GM19452 (cell line): ENCODE measurements around the gene GULP1.
"Not testable (repeated sequence)": the region's sequence is repeated elsewhere in the genome, so short reads cannot be mapped to it uniquely, and the experiment has no call there.

Experiments used
- ATAC-seq: cut with Tn5 transposase; IDR thresholded peaks from one replicate; pipeline ENCODE4 v1.9.1; 2021; ENCODE audit not compliant: unreplicated experiment

The GULP1 gene

DNA sequence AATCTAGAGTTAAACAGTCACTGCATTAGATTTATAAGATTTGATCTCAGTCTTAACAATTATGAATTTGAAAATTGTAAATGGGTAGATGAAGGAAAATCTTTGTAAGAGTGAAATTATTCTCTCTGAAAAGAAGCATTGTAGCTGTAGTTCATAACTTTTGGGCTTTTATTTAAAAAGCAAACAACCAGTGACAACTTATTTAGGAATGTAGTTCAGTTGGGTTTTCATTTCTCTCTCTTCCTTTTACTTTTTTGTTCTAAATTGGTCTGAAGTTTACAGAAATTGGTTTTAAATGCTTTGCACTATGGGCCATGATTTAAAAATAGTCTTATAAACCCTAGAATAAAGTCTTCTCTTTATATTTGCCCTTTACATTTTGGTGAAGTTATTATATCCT, 296.6 kb downstream of the GULP1 start:
- no peak for ATAC-seq

DNA sequence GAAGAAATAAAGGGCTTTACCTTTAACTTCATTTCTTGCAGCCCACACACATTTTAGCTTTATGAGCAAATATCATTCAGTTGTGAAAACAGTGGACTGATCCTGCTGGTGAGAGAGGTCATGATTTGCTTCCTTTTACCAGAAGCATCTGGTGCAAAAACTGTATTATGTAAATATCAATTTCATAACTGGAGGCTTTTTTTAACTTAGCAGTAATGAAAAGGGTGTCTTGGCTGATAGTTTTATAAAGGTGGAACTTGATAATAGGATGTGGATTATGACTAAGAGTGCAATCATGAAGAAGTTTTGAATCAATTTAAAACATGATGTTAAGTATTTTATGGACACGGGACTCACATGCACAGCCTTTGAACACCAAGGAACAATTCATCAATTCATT, 304.4 kb downstream of the GULP1 start:
- ATAC-seq = no peak

DNA sequence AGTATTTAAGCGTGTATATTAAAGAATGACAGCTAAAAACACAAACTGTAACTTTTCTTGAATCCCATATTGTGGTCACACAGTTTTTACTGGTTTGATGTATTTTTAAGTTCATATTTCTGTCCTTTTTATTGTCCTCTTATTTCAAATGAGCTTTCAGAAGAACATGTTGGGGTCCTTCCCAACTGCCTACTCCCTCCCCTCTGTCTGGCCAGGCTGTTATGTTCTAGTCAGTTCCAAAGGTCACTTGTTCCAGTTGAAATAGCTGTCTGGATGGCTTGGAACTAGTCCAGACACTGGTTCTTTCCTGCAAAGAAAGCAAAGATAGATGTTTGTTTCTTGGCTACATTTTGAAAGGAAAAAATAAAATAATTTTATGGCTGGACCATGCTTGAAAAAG, 306.9 kb downstream of the GULP1 start:
- no peak for ATAC-seq

DNA sequence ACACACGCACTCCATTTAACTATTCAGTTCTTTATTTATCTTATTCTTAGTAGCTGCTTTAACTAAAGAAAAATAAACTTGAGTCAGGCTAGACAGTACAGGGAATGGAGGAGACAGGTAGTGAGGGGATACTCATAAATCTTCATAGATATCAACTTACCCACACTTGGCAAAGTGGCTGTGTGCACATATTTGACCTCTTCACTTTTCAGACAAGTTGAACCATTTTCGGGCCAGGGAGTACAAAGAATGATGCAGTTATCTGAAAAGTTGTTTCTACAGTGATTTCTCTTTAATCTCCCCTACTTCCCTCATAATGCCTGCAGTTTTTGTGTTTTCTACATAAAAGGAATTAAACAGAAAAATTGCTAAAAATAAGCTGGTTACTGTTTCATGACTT, 307.5 kb downstream of the GULP1 start:
- no peak for ATAC-seq

DNA sequence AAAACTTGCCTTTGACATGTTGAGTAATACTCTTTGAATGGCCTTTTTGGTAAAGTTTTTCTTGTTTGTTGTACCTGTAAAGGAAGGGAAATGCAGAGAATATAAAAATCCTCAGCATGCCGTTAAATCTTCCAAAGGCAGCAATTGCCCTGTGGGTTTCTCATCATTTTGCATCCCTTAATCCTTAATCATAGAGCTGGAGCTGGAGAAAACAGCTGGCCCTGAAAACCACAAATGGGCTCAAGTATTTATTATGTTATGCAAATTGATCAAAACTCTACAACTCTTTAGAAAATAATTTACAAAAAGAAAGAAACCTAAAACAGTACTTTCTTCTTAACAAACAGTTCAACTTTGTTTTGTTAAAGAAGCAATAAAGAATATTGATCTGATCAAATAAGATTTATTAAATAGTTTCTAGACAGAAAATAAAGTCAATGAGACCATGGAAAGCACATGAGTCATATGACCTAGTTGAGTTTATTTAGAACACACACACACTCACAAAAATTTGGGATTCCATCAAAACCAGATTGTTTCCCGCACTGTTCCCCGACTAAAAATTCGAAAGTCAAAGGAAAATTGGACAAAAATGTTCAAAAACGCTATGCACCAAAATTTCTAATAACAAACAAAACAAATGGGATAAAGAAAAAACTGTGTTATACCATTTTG, 309.0 kb downstream of the GULP1 start:
- ATAC-seq = no peak

DNA sequence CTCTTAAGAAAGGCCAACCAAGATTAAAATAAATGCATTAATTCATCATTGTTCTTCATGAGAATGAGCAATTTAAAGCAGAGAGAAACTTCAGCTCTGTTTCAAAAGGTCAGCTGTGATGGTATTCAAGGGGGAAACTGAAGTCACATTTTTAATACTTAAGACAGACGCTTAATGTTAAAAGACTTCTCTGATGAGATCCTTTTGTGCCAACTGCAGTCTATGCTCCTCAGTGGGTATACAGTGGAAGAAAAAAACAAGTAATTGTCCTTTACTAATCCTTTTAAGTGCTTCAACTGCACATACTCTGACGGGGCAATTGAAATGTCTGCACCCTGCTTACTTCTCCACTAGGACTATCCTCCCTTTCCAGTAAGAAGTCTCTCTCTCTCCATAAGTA, 309.7 kb downstream of the GULP1 start:
- no peak for ATAC-seq

DNA sequence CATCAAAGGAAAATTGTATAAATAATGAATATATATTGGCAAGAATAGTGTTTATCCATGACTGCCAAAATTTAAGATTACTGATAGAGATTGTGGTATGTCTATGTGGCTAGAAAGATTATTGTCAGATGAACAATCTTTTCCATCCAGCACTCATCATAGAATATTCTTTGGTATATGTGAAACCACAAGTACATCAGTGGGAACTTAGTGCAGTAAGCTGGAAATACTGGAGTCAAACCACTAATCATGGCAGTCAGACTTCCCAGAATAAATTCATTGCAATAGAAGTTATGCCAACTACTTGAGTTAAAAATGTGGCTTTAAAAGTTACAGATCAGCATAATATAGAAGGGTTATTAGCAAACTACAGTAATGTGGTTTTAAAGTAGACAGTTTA, 310.3 kb downstream of the GULP1 start:
- ATAC-seq = no peak

DNA sequence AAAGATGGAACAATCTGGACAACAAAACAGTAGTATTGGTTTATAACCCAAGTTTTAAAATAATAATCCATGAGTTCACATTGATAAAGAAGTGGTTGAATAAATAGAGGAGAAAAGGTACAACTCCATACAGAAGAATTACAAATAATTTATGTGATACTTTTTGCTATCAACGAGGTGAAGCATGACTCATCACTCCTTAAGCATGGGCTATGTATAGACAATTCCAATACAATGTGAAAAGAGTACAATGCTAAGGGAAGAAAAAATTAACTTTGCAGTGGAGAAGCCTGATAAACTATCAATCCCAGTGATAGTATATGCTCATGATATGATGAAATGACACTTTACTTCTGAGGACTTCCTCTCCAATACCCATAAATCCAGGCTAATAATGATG, 312.9 kb downstream of the GULP1 start:
- no peak for ATAC-seq

DNA sequence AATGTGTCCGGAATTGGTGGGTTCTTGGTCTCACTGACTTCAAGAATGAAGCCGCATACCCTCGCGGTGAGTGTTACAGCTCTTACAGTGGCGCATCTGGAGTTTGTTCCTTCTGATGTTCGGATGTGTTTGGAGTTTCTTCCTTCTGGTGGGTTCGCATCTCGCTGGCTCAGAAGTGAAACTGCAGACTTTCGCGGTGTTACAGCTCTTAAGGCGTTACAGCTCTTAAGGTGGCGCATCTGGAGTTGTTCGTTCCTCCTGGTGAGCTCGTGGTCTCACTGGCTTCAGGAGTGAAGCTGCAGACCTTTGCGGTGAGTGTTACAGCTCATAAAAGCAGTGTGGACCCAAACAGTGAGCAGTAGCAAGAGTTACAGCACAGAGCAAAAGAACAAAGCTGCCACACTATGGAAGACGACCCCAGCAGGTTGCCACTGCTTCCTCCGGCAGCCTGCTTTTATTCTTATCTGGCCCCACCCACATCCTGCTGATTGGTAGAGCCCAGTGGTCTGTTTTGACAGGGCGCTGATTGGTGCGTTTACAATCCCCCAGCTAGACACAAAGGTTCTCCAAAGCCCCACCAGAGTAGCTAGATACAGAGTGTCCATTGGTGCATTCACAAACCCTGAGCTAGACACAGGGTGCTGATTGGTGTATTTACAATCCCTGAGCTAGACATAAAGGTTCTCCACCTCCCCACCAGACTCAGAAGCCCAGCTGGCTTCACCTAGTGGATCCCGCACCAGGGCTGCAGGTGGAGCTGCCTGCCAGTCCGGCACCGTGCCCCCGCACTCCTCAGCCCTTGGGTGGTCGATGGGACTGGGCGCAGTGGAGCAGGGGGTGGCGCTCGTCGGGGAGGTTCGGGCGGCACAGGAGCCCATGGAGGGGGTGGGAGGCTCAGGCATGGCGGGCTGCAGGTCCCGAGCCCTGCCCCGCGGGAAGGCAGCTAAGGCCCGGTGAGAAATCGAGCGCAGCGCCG, 314.2 kb downstream of the GULP1 start:
- ATAC-seq = not testable (repeated sequence)

DNA sequence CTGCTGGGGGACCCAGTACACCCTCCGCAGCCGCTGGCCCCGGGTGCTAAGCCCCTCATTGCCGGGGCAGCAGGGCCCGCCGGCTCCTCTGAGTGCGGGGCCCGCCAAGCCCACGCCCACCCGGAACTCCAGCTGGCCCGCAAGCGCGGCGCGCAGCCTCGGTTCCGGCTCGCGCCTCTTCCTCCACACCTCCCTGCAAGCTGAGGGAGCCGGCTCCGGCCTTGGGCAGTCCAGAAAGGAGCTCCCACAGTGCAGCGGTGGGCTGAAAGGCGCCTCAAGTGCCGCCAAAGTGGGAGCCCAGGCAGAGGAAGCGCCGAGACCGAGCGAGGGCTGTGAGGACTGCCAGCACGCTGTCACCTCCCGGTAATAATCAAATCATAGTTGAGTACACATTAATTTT, 314.9 kb downstream of the GULP1 start:
- ATAC-seq = not testable (repeated sequence)

DNA sequence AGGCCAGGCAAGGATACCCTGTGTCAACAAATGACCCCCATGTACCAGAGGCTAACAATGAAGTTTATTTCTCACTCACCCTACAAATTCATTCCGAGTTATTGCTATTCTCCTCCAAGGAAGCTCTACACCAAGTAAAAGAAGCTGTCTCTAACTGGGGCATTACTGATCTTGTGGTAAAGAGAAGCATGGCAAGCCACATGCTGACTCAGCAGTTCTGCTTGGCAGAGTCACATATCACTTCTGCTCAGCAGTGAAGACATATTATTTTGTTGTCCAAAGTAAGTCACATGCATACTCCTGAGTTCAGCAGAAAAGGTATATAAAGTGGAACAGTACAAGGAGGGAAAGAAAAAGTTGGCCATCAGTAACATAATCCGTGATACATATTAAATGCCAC, 315.8 kb downstream of the GULP1 start:
- ATAC-seq = no peak

DNA sequence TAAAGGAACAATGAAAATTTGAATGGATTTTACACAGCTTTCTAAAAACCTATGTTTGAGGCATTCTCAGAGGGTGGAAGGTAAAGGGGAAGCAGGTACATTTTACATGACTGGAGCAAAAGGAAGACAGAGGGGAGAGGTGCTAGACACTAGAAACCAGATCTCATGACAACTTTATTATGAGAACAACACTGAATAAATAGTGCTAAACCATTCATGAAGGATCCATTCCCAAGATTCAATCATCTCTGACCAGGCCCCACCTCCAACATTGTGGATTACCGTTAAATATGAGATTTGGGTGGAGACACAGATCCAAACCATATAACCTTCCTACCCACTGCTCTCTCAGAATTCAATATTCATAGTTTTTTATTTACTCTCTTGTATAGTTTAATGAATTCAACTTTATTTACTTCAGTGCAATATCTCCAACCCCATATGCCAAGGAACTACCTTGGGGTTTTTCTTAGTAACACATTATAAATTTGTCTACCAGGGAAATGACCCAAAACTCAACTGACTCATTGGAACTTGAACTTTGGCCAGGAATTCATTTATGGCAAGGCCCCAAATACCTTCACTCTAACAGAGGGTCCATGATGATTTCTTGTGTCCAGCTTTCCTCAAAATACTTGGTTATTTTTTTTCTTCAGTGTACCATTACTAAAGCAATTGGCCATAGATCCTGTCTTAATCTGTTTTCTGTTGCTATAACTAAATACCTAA, 317.8 kb downstream of the GULP1 start:
- ATAC-seq = no peak

DNA sequence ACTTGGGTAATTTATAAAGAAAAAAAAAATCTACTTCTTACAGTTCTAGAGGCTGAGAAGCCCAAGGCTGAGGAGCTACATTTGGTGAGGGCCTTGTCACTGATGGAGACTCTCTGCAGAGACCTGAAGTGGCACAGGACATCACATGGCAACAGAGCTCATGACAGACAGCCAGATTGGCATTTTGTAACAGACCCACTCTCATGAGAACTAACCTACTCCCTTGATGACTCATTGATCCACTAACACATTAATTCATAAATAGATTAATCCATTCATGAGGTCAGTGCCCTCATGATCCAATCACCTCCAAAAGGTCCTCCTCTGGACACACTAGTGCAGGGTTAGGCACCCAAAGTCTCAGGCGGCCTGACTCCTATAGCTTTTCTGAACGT, 318.4 kb downstream of the GULP1 start:
- ATAC-seq = no peak

DNA sequence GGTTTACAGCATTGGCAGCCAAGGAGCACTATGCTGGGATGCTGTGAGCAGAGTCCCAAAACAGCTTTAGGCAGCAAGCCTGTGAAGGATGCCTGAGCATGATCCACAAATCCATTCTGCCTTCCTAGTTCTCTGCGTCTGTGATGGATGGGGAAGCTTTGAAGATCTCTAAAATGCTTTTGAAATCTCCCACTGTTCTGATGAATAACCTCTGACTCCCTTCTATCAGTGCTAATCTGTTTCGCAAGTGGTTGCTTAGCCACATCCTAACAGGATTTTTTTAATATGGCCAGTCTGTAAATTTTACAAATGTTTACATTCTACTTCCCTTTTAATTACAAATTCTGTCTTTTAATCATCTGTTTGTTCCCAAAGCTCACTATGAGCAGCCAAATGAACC, 319.2 kb downstream of the GULP1 start:
- no peak for ATAC-seq

DNA sequence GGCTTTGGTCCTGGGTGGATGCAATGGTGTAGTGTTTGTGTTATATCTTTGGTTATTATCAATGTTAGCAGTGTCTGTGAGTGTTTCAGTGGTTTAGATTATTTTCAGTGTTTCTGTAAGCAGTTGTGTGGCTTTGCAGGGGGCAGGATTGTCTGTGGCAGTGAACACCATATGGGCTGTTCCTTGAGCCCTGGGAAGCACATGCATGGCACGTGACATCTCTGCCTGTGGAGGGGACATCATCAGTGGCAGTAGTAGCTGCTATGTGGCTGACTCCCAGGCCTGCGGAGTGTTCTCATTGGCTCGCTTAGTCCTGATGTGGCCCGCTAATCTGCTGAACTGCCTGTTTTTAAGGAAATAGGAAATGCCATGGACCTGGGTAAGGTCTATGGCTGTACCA, 327.5 kb downstream of the GULP1 start:
- no peak for ATAC-seq

DNA sequence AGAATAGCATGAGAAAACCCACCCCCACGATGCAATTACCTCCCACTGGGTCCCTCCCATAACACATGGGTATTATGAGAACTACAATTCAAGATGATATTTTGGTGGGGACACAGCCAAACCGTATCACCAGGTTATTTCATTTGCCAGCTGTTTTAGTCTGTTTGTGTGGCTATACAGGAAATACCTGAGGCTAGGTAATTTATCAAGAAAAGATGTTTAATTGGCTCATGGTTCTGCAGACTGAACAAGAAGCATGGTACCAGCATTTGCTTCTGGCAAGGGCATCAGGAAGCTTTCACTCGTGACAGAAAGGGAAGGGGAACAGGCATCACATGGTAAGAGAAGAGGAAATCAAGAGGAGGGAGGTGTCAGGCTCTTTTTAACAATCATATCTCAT, 329.2 kb downstream of the GULP1 start:
- ATAC-seq = no peak

DNA sequence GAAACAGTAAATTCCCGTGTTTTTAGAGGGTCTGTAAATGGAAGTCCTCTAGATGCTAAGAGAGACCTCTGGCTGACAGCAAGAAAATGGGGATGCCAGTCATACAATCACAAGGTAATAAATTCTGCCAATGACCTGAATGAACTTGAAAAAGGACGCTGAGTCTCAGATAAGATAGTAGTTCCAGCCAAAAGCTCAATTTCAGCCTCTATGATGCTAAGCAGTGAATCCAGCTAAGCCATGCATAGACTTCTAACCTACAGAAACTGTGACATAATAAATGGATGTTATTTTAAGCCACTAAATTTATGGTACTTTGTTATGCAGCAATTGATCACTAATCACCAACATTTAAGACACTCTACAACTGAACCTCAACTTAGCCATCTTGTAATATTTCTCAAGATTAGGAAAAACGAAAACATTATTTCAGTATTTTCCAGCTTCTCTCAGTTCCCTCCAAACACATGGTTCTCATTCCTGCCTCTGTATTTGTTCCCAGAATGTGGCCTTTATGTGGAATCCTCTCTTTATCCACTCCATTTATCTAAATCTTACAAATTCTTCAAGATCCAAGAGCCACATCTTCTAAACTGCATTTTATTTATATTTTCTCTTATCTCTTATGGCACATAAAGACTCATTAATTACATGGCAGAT, 331.1 kb downstream of the GULP1 start:
- no peak for ATAC-seq

DNA sequence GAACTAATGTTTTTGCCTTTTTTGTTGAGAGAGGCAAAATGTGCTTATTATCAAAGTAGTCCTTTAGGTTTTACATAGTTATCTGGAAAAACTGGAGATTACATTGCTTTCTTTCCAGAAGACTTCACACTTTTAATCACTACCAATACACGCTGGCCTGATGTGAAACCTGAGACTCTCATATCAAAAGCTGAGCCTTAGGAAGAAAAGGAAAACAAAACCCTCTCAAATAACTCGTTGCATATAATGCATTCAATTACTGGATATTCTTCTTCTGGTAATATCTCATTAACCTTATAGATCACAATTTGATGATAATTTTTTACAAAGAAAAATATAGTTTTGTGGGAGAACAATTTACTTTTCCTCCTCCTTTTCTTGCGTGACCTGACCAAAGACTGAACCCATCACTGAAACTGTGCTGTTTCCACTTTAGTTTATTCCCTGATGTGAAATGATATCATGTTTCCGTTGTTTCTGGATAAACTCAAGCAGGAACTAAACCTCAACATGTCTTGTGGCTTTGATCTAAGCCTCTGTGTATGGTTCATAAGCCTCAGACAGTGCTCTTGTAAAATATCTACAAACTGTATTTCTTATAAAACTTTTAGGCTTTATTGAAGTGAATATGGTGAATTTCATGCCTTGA, 332.4 kb downstream of the GULP1 start:
- no peak for ATAC-seq

DNA sequence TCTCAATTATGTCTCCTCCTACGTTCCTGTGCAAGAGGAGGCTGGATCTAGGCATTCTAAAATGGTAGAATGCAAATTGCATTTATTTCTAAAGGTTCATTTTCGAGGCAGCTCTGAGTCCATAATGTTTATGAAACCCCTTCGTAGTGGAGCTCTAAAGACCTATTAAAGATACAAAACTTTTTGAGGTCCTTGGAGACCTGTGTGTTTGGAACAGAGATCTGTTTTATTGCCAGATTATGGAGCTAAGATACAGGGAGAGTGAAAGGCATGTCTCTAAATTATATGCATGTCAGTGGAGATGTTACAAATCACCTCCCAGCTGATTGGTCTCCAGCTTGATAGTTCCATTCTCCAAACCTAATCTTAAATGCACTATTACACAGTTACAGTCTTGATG, 335.8 kb downstream of the GULP1 start:
- no peak for ATAC-seq

DNA sequence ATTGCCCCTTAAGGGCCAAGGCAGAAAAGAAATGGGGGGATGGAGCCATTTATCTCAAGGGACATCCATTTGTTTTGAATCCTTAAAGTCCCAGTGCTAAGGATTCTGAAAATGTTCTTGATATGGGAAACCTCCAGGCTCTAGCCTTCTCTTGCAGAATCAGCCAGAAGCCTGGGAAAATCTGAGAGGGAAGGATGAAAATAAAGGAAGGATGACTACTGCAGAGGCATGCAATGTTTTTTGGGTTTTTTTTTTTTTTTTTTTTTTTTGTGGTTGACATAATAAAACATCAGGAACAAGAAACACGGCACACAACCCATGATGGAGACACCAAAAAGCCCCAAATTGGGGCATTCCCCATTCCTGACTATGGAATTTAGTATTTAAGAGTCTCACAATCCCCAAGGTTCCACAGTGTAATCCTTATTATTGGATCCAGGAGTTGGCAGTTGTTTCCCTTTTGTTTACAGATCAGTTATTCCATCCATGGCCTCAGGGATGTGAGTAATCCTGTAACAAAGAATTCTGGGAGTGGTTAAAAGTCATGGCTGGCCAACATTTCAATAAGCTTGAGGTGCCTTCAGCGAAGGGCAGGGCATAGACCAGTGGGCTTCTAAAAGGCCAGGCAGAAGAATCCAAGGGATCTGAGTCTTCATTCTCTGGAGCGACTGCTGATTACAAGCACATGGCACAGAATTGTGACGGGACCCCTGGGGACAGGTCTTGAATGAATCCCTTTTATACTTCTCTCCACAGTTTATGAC, 337.5 kb downstream of the GULP1 start:
- no peak for ATAC-seq
